Left forelimb (tissue), 1 donor: ENCODE measurements around the gene PDZD8.
"Not testable (repeated sequence)": the region's sequence is repeated elsewhere in the genome, so short reads cannot be mapped to it uniquely, and the experiment has no call there.

Source experiments
- DNase-seq: peaks from one replicate; pipeline ENCODE4 v3.0.0-alpha.2; 2018; ENCODE audit warnings: low spot score

PDZD8 gene

GRCh38 chr10:117294039-117294645, 81.1 kb downstream of the PDZD8 start:
- no peak for DNase-seq

- DNase-seq = not testable (repeated sequence)
Measured at GRCh38 chr10:117290872-117291271, 84.4 kb downstream of the PDZD8 start.

GRCh38 chr10:117284716-117285494, 90.3 kb downstream of the PDZD8 start:
- no peak for DNase-seq

GRCh38 chr10:117277675-117278074, 97.6 kb downstream of the PDZD8 start:
- no peak for DNase-seq

GRCh38 chr10:117275121-117275520, 100.1 kb downstream of the PDZD8 start:
- DNase-seq = no peak

- DNase-seq = no peak
Measured at GRCh38 chr10:117274509-117274908, 100.7 kb downstream of the PDZD8 start.

- no peak for DNase-seq
Measured at GRCh38 chr10:117273980-117274379, 101.3 kb downstream of the PDZD8 start.

GRCh38 chr10:117272195-117273076, 102.8 kb downstream of the PDZD8 start:
- DNase-seq = no peak

- DNase-seq = no peak
Measured at GRCh38 chr10:117271427-117271826, 103.8 kb downstream of the PDZD8 start.

- DNase-seq = no peak
Measured at GRCh38 chr10:117268907-117269306, 106.3 kb downstream of the PDZD8 start.

- no peak for DNase-seq
Measured at GRCh38 chr10:117268258-117268657, 107.0 kb downstream of the PDZD8 start.

GRCh38 chr10:117266812-117267211, 108.4 kb downstream of the PDZD8 start:
- no peak for DNase-seq

GRCh38 chr10:117266400-117266799, 108.8 kb downstream of the PDZD8 start:
- DNase-seq = no peak

- DNase-seq = no peak
Measured at GRCh38 chr10:117264782-117265181, 110.5 kb downstream of the PDZD8 start.

GRCh38 chr10:117262903-117263293, 112.3 kb downstream of the PDZD8 start:
- no peak for DNase-seq

GRCh38 chr10:117262291-117262902, 112.8 kb downstream of the PDZD8 start:
- no peak for DNase-seq

GRCh38 chr10:117261501-117261900, 113.7 kb downstream of the PDZD8 start:
- DNase-seq = no peak

GRCh38 chr10:117260084-117260483, 115.2 kb downstream of the PDZD8 start:
- no peak for DNase-seq

GRCh38 chr10:117259279-117259678, 116.0 kb downstream of the PDZD8 start:
- no peak for DNase-seq

GRCh38 chr10:117257721-117258120, 117.5 kb downstream of the PDZD8 start:
- no peak for DNase-seq

GRCh38 chr10:117256910-117257309, 118.3 kb downstream of the PDZD8 start:
- DNase-seq = no peak

- DNase-seq = no peak
Measured at GRCh38 chr10:117255835-117256460, 119.3 kb downstream of the PDZD8 start.
